HG02970 (cell line): ENCODE results near the gene HNF1A.
"Not testable (repeated sequence)": the region's sequence is repeated elsewhere in the genome, so short reads cannot be mapped to it uniquely, and the experiment has no call there.

ENCODE experiments used
- ATAC-seq: cut with Tn5 transposase; IDR thresholded peaks from one replicate; pipeline ENCODE4 v1.9.1; 2021; ENCODE audit warnings: mild to moderate bottlenecking, moderate library complexity, moderate number of reproducible peaks; ENCODE audit not compliant: unreplicated experiment, low FRiP score

Gene HNF1A

GRCh38 chr12:120978296-120979219, at the start of gene HNF1A:
TSS of gene HNF1A (plus strand) at chr12:120978543. CDS start at chr12:120978769, 226 bp downstream.
- ATAC-seq = no peak

- ATAC-seq = no peak
These were observed 49.3 kb upstream of the HNF1A start for GRCh38 chr12:120928864-120929652.

- ATAC-seq = no peak
These were observed 48.3 kb upstream of the HNF1A start for GRCh38 chr12:120930032-120930431.

- ATAC-seq = no peak
These were observed 46.3 kb upstream of the HNF1A start for GRCh38 chr12:120932058-120932457.

- no peak for ATAC-seq
These were observed 45.3 kb upstream of the HNF1A start for GRCh38 chr12:120932956-120933526.

GRCh38 chr12:120933786-120934185, 44.6 kb upstream of the HNF1A start:
- ATAC-seq = no peak

- no peak for ATAC-seq
These were observed 42.1 kb upstream of the HNF1A start for GRCh38 chr12:120936197-120936596.

GRCh38 chr12:120938496-120938895, 39.8 kb upstream of the HNF1A start:
- no peak for ATAC-seq

GRCh38 chr12:120939523-120939922, 38.8 kb upstream of the HNF1A start:
- no peak for ATAC-seq

GRCh38 chr12:120940006-120940405, 38.3 kb upstream of the HNF1A start:
- no peak for ATAC-seq

- no peak for ATAC-seq
These were observed 37.5 kb upstream of the HNF1A start for GRCh38 chr12:120940799-120941198.

- ATAC-seq = no peak
These were observed 36.9 kb upstream of the HNF1A start for GRCh38 chr12:120941412-120941811.

- ATAC-seq = no peak
These were observed 36.4 kb upstream of the HNF1A start for GRCh38 chr12:120941846-120942405.

GRCh38 chr12:120943482-120943881, 34.9 kb upstream of the HNF1A start:
- no peak for ATAC-seq

- ATAC-seq = no peak
These were observed 33.6 kb upstream of the HNF1A start for GRCh38 chr12:120944645-120945217.

- not testable (repeated sequence) for ATAC-seq
These were observed 32.8 kb upstream of the HNF1A start for GRCh38 chr12:120945516-120945915.

GRCh38 chr12:120950260-120950799, 28.0 kb upstream of the HNF1A start:
- ATAC-seq = not testable (repeated sequence)

GRCh38 chr12:120950807-120951206, 27.5 kb upstream of the HNF1A start:
- ATAC-seq = no peak

- ATAC-seq = no peak
These were observed 23.1 kb upstream of the HNF1A start for GRCh38 chr12:120955232-120955631.
